GM06990 (cell line): ENCODE measurements around the gene BAD.

Source experiments
- DNase-seq: peaks from one replicate; pipeline ENCODE4 v3.0.0-alpha.2; 2011; ENCODE audit not compliant: insufficient read length; ENCODE audit errors: extremely low read depth
- H3K27me3 ChIP-seq: replicated peaks from 2 replicates; pipeline ENCODE4 v1.6.0; 2011; ENCODE audit warnings: low read length; ENCODE audit not compliant: control insufficient read depth, insufficient read depth
- H3K36me3 ChIP-seq: 2 replicates; pipeline ENCODE4 v1.5.1; 2011; ENCODE audit warnings: low read length; ENCODE audit not compliant: control insufficient read depth, insufficient read depth
- H3K4me3 ChIP-seq: replicated peaks from 2 replicates; pipeline ENCODE4 v1.5.1; 2011; ENCODE audit warnings: low read depth, mild to moderate bottlenecking, control low read depth, low read length
- CTCF ChIP-seq: IDR thresholded peaks from 2 replicates; pipeline ENCODE4 v1.5.1; 2011; ENCODE audit warnings: low read length, control low read depth, mild to moderate bottlenecking, inconsistent platforms; ENCODE audit not compliant: insufficient read depth, poor library complexity, severe bottlenecking

BAD gene

GRCh38 chr11:64238999-64239398, 45.5 kb downstream of the BAD start:
- DNase-seq: no peak
- Histone ChIP-seq H3K36me3 (peaks cover 11% of the 10 kb centered on the region), H3K27me3 (no peaks in the 10 kb centered on the region), H3K4me3 (no peak overlapping the region)
- no peak for TF ChIP-seq CTCF

GRCh38 chr11:64238076-64238475, 46.4 kb downstream of the BAD start:
- no peak overlapping the region for H3K4me3 ChIP-seq
- TF ChIP-seq CTCF: no peak
- H3K27me3 ChIP-seq: no peaks in the 10 kb centered on the region
- H3K36me3 ChIP-seq: peaks cover 2% of the 10 kb centered on the region
- no peak for DNase-seq

GRCh38 chr11:64237484-64237951, 46.9 kb downstream of the BAD start:
- Histone ChIP-seq H3K36me3 (peaks cover 1% of the 10 kb centered on the region), H3K27me3 (no peaks in the 10 kb centered on the region), H3K4me3 (no peak overlapping the region)
- no peak for TF ChIP-seq CTCF
- DNase-seq: peak; percentile 13

- Histone ChIP-seq H3K36me3 (peaks cover 1% of the 10 kb centered on the region), H3K4me3 (peak overlapping the region; percentile 72), H3K27me3 (no peaks in the 10 kb centered on the region)
- DNase-seq: no peak
- no peak for TF ChIP-seq CTCF
Observed at GRCh38 chr11:64235437-64236161, 48.9 kb downstream of the BAD start.

- Histone ChIP-seq H3K36me3 (peaks cover 1% of the 10 kb centered on the region), H3K4me3 (peak overlapping the region; percentile 72), H3K27me3 (no peaks in the 10 kb centered on the region)
- TF ChIP-seq CTCF: no peak
- DNase-seq: peak; percentile 63
Observed at GRCh38 chr11:64234647-64235379, 49.7 kb downstream of the BAD start.
